H1 (cell line): ENCODE results near the gene ADGRV1. TPM values are rescaled to one million over a fixed set of nuclear protein-coding genes. Genes with fewer than 3 reads are reported as not detected.

Experiments
- CTCF ChIA-PET: fragments of 300-600 bp; sonication (Branson Sonifier 250); formaldehyde crosslinking; loops from one replicate; lab custom pipeline; 2021; ENCODE audit not compliant: partially characterized antibody; lab: Charles Lee
- POLR2A ChIA-PET: fragments of 300-600 bp; sonication (Branson Sonifier 250); formaldehyde crosslinking; loops from one replicate; lab custom pipeline; 2021; ENCODE audit warnings: inconsistent platforms; ENCODE audit not compliant: partially characterized antibody; lab: Charles Lee
- DNase-seq, 2 experiments: peaks; one replicate each; pipeline versions ENCODE4 v3.0.0 to v3.0.0-alpha.2; 2010 to 2022; ENCODE audit warnings: low spot score in 2 of 2, low read depth in 1 of 2, mixed read lengths in 1 of 2
- FAIRE-seq: peaks from 2 replicates; lab custom pipeline; 2011; peaks lifted over from hg19 to GRCh38; lab: Jason Lieb, UNC
- H2AFZ ChIP-seq: 2 replicates; pipeline ENCODE4 v1.8.1; 2012; ENCODE audit warnings: low read length, inconsistent platforms
- H2AK5ac ChIP-seq: 2 replicates; pipeline ENCODE4 v1.6.1; 2013; ENCODE audit warnings: low read depth, low read length
- H2BK120ac ChIP-seq: replicated peaks from 2 replicates; pipeline ENCODE3; 2013; ENCODE audit warnings: low read depth, low read length, inconsistent platforms
- H2BK12ac ChIP-seq: 2 replicates; pipeline ENCODE4 v1.6.1; 2013; ENCODE audit warnings: low read depth, low read length
- H2BK15ac ChIP-seq: 2 replicates; pipeline ENCODE4 v1.6.1; 2013; ENCODE audit warnings: low read length
- H2BK20ac ChIP-seq: 2 replicates; pipeline ENCODE4 v1.6.1; 2013; ENCODE audit warnings: low read length
- H2BK5ac ChIP-seq: 2 replicates; pipeline ENCODE4 v1.6.1; 2013; ENCODE audit warnings: low read depth, low read length
- H3K14ac ChIP-seq: 2 replicates; pipeline ENCODE4 v1.6.1; 2013; ENCODE audit warnings: inconsistent platforms; ENCODE audit not compliant: insufficient read length
- H3K18ac ChIP-seq: 2 replicates; pipeline ENCODE4 v1.6.1; 2013; ENCODE audit warnings: low read length; ENCODE audit errors: extremely low read depth
- H3K23ac ChIP-seq: 2 replicates; pipeline ENCODE4 v1.6.1; 2013; ENCODE audit warnings: inconsistent platforms; ENCODE audit not compliant: insufficient read length
- H3K23me2 ChIP-seq: 2 replicates; pipeline ENCODE4 v1.6.1; 2013; ENCODE audit warnings: low read depth, low read length
- H3K27ac ChIP-seq: 2 replicates; pipeline ENCODE4 v1.6.1; 2011; ENCODE audit warnings: low read depth, low read length, inconsistent platforms
- H3K27me3 ChIP-seq, 4 experiments: replicated peaks in 1 of 4; 1 replicate in 1 of 4; 2 replicates in 3 of 4; pipeline versions ENCODE4 v1.6.1 to v1.8.1; 2011 to 2013; ENCODE audit warnings: low read length in 3 of 4, mild to moderate bottlenecking in 3 of 4, inconsistent platforms in 2 of 4, mixed read lengths in 2 of 4, moderate library complexity in 1 of 4; ENCODE audit not compliant: control insufficient read depth in 3 of 4, insufficient read depth in 3 of 4; ENCODE audit errors: extremely low read depth in 1 of 4
- H3K36me3 ChIP-seq, 4 experiments: 2 replicates each; pipeline versions ENCODE4 v1.6.1 to v1.8.1; 2011 to 2013; ENCODE audit warnings: mild to moderate bottlenecking in 4 of 4, low read length in 3 of 4, moderate library complexity in 2 of 4, control low read depth in 1 of 4, inconsistent platforms in 1 of 4; ENCODE audit not compliant: insufficient read depth in 4 of 4, control insufficient read depth in 2 of 4
- H3K4ac ChIP-seq: replicated peaks from 2 replicates; pipeline ENCODE3; 2013; ENCODE audit warnings: low read length, low read depth, mixed read lengths, inconsistent platforms; ENCODE audit not compliant: insufficient read length
- H3K4me1 ChIP-seq, 4 experiments: replicated peaks in 1 of 4; 1 replicate in 1 of 4; 2 replicates in 3 of 4; pipeline versions ENCODE4 v1.6.1 to v1.8.1; 2011 to 2013; ENCODE audit warnings: low read length in 3 of 4, inconsistent platforms in 2 of 4, mixed read lengths in 1 of 4; ENCODE audit not compliant: insufficient read depth in 4 of 4, control insufficient read depth in 3 of 4
- H3K4me2 ChIP-seq, 2 experiments: 2 replicates each; pipeline versions ENCODE4 v1.6.1 to v1.8.1; 2011 to 2013; ENCODE audit warnings: low read depth in 2 of 2, low read length in 2 of 2, control low read depth in 1 of 2, inconsistent platforms in 1 of 2, mild to moderate bottlenecking in 1 of 2; ENCODE audit not compliant: insufficient read depth in 1 of 2
- H3K4me3 ChIP-seq, 4 experiments: fragments of 200-600, 300-600 bp in 1 of 4; sonication (generic), shearing (Covaris generic), sonication (Bioruptor Twin) in 1 of 4; 2 replicates each; pipeline versions ENCODE4 v1.5.1 to v1.8.1; 2011 to 2016; ENCODE audit warnings: low read length in 4 of 4, low read depth in 3 of 4, control low read depth in 2 of 4, inconsistent platforms in 2 of 4, mild to moderate bottlenecking in 2 of 4, mixed read lengths in 1 of 4, moderate library complexity in 1 of 4; ENCODE audit not compliant: insufficient read depth in 2 of 4; ENCODE audit errors: extremely low read depth in 1 of 4
- H3K56ac ChIP-seq: replicated peaks from 2 replicates; pipeline ENCODE3; 2013; ENCODE audit warnings: low read depth, mild to moderate bottlenecking, mixed read lengths, low read length, inconsistent platforms; ENCODE audit not compliant: insufficient read length
- H3K79me1 ChIP-seq: 2 replicates; pipeline ENCODE4 v1.6.1; 2013; ENCODE audit warnings: low read depth, low read length, control low read depth
- H3K79me2 ChIP-seq, 2 experiments: 2 replicates each; pipeline versions ENCODE4 v1.6.1 to v1.8.1; 2012 to 2013; ENCODE audit warnings: low read length in 2 of 2, mild to moderate bottlenecking in 2 of 2, inconsistent platforms in 1 of 2; ENCODE audit not compliant: insufficient read depth in 2 of 2, control insufficient read depth in 1 of 2
- H3K9ac ChIP-seq, 4 experiments: replicated peaks in 1 of 4; 1 replicate in 1 of 4; 2 replicates in 3 of 4; pipeline versions ENCODE4 v1.6.1 to v1.8.1; 2011 to 2013; ENCODE audit warnings: low read depth in 3 of 4, low read length in 3 of 4, control low read depth in 2 of 4, mild to moderate bottlenecking in 2 of 4, moderate library complexity in 2 of 4, inconsistent platforms in 1 of 4; ENCODE audit errors: extremely low read depth in 1 of 4
- H3K9me3 ChIP-seq, 2 experiments: 2 replicates each; pipeline versions ENCODE4 v1.6.1 to v1.8.1; 2012 to 2013; ENCODE audit warnings: mild to moderate bottlenecking in 2 of 2, moderate library complexity in 2 of 2, control low read depth in 1 of 2, inconsistent platforms in 1 of 2, low read depth in 1 of 2, low read length in 1 of 2, mixed read lengths in 1 of 2; ENCODE audit not compliant: insufficient read depth in 2 of 2
- H4K20me1 ChIP-seq, 2 experiments: replicated peaks in 1 of 2; 2 replicates each; pipeline versions ENCODE3 to v1.8.1; 2011 to 2013; ENCODE audit warnings: inconsistent platforms in 2 of 2, low read length in 2 of 2, mild to moderate bottlenecking in 1 of 2; ENCODE audit not compliant: insufficient read depth in 2 of 2, control insufficient read depth in 1 of 2
- H4K5ac ChIP-seq: 2 replicates; pipeline ENCODE4 v1.6.1; 2013; ENCODE audit warnings: low read length, low read depth, mixed read lengths, inconsistent platforms; ENCODE audit not compliant: insufficient read length
- H4K8ac ChIP-seq: 2 replicates; pipeline ENCODE4 v1.8.0; 2013; ENCODE audit warnings: mild to moderate bottlenecking, moderate library complexity, low read length, inconsistent platforms; ENCODE audit not compliant: insufficient read depth; ENCODE audit errors: extremely low read depth
- H4K91ac ChIP-seq: replicated peaks from 2 replicates; pipeline ENCODE3; 2013; ENCODE audit warnings: low read length, mixed read lengths, inconsistent platforms; ENCODE audit not compliant: insufficient read length
- BCL11A ChIP-seq, 2 experiments: IDR thresholded peaks; one replicate each; pipeline ENCODE4 v1.6.1; 2011; ENCODE audit warnings: low read depth in 2 of 2, low read length in 2 of 2, mild to moderate bottlenecking in 2 of 2
- BRCA1 ChIP-seq: IDR thresholded peaks from 2 replicates; pipeline ENCODE4 v1.6.1; 2012; ENCODE audit warnings: low read depth, low read length, improper control_type of control experiment
- CBX8 ChIP-seq: fragments of 300-800, 300-1000 bp; sonication (generic); IDR thresholded peaks from 2 replicates; pipeline ENCODE4 v1.7.1; 2016; ENCODE audit warnings: low read depth, low read length, borderline replicate concordance
- EP300 ChIP-seq, 2 experiments: IDR thresholded peaks; 1 replicate in 1 of 2; 2 replicates in 1 of 2; pipeline ENCODE4 v1.6.1; 2011 to 2012; ENCODE audit warnings: low read depth in 2 of 2, low read length in 2 of 2, mild to moderate bottlenecking in 2 of 2, borderline replicate concordance in 1 of 2, inconsistent platforms in 1 of 2, moderate library complexity in 1 of 2
- GTF2F1 ChIP-seq: IDR thresholded peaks from 2 replicates; pipeline ENCODE4 v1.6.1; 2012; ENCODE audit warnings: low read depth, low read length, improper control_type of control experiment, borderline replicate concordance
- RXRA ChIP-seq: IDR thresholded peaks from 2 replicates; pipeline ENCODE4 v1.6.1; 2011; ENCODE audit warnings: low read depth, mild to moderate bottlenecking, low read length, moderate library complexity; ENCODE audit not compliant: insufficient read depth
- SAP30 ChIP-seq: fragments of 300-600 bp; sonication (generic); IDR thresholded peaks from 2 replicates; pipeline ENCODE4 v1.7.1; 2012; ENCODE audit warnings: low read length, moderate library complexity, mild to moderate bottlenecking, inconsistent platforms; ENCODE audit not compliant: insufficient read depth, insufficient replicate concordance
- SIX5 ChIP-seq: IDR thresholded peaks from 2 replicates; pipeline ENCODE4 v1.6.1; 2011; ENCODE audit warnings: mild to moderate bottlenecking, low read depth, low read length
- SP1 ChIP-seq: IDR thresholded peaks from 2 replicates; pipeline ENCODE4 v1.6.1; 2011; ENCODE audit warnings: low read depth, low read length
- SRF ChIP-seq: IDR thresholded peaks from 2 replicates; pipeline ENCODE4 v1.6.1; 2011; ENCODE audit warnings: mild to moderate bottlenecking, low read depth, low read length, moderate library complexity
- SUZ12 ChIP-seq: fragments of 200-600 bp; sonication (generic); IDR thresholded peaks from 2 replicates; pipeline ENCODE4 v1.6.1; 2012; ENCODE audit warnings: mild to moderate bottlenecking, inconsistent platforms, low read length, moderate library complexity, mixed read lengths
- TAF7 ChIP-seq: optimal IDR thresholded peaks from 2 replicates; pipeline ENCODE3; 2011; ENCODE audit warnings: low read depth, mild to moderate bottlenecking, inconsistent platforms, low read length, moderate library complexity, borderline replicate concordance
- YY1 ChIP-seq: IDR thresholded peaks from 2 replicates; pipeline ENCODE4 v1.6.1; 2011; ENCODE audit warnings: low read depth, mild to moderate bottlenecking, low read length
- WGBS, 2 experiments: shearing (Covaris generic) in 1 of 2; methylation state at CpG; one replicate each; pipeline versions ENCODE4 v1.1.6 to v1.1.7; 2013 to 2015; ENCODE audit warnings: low lambda C conversion rate in 2 of 2, mixed read lengths in 2 of 2, inconsistent platforms in 1 of 2, low coverage in 1 of 2, missing lambda C conversion rate in 1 of 2; ENCODE audit not compliant: insufficient replicate concordance in 2 of 2, insufficient coverage in 1 of 2, insufficient read length in 1 of 2; ENCODE audit errors: extremely low coverage in 1 of 2, missing lambda C conversion rate in 1 of 2; 5-methylcytosine and 5-hydroxymethylcytosine counted together
- polyA plus RNA-seq, 7 experiments: library from polyadenylated mRNA; depleted of rRNA in 3 of 7; stranded (reverse) in 5 of 7; unstranded in 2 of 7; fragments of >200 nt in 5 of 7; fragments of 200-250 nt in 2 of 7; gene quantifications; 1 replicate in 5 of 7; 2 replicates in 1 of 7; 4 replicates in 1 of 7; pipeline versions ENCODE4 v1.2.1 to v1.2.3, GENCODE V29; 2011 to 2013; ENCODE audit warnings: missing spikeins in 2 of 7, mixed read lengths in 2 of 7
- total RNA-seq: library from RNA; stranded (reverse); fragmentation: NEBNext Ultra II Directional; extraction: Animal tissue kit (Norgen Biotek cat#: 25700); gene quantifications from 2 replicates; pipeline ENCODE4 v1.2.1, GENCODE V29; 2021

ADGRV1 gene
- total and polyA plus RNA-seq, 2 of the 8 experiments (the other 6 are each of a cell fraction or from before 2014, with no cell fraction given) = 53.1 to 62.2 TPM

- no peak overlapping the region for H2AFZ ChIP-seq
- no peak overlapping the region for H2BK20ac ChIP-seq
- peaks cover 0 to 12% (median 2%) of the 10 kb centered on the region in 4 experiments; a peak in 4 of 7 replicates for H3K4me1 ChIP-seq
- H3K18ac ChIP-seq = no peak overlapping the region
- H2BK15ac ChIP-seq = no peak overlapping the region
- DNase-seq = no peak
- H4K5ac ChIP-seq = no peak overlapping the region
- no peak overlapping the region for H3K56ac ChIP-seq
- no peak overlapping the region for H3K4me3 ChIP-seq
- FAIRE-seq = no peak
- H2BK5ac ChIP-seq = no peak overlapping the region
- no peak overlapping the region for H3K23ac ChIP-seq
- no peaks in the 10 kb centered on the region for H3K79me2 ChIP-seq
- CTCF ChIA-PET = interaction anchor here (0.5 to 4.0 kb wide), 9 partner anchors 22 to 316 kb away, joined by 3 to 17 read pairs (median 4); no protein-coding TSS in a partner anchor
- POLR2A ChIA-PET = no interaction called here
- no peak overlapping the region for H3K4ac ChIP-seq
- H4K91ac ChIP-seq = no peak overlapping the region
- no peaks in the 10 kb centered on the region for H4K20me1 ChIP-seq
- no peak overlapping the region for H4K8ac ChIP-seq
- no peaks in the 10 kb centered on the region for H3K79me1 ChIP-seq
- no peaks in the 10 kb centered on the region for H3K23me2 ChIP-seq
- no peak overlapping the region for H3K14ac ChIP-seq
- no peak overlapping the region for H3K4me2 ChIP-seq
- H2BK120ac ChIP-seq = no peak overlapping the region
- no peak overlapping the region for H2AK5ac ChIP-seq
- WGBS, 2 experiments = 93% methylated on average over 6 of the region's 6 CpGs; no CpG with 5 or more reads in 1 of the 2 experiments
- no peaks in the 10 kb centered on the region for H3K27me3 ChIP-seq
- H3K9me3 ChIP-seq = no peaks in the 10 kb centered on the region
- no peak overlapping the region for H3K9ac ChIP-seq
- H3K36me3 ChIP-seq = peaks cover 0 to 23% (median 11%) of the 10 kb centered on the region in 4 experiments; a peak in 5 of 8 replicates
- no peak overlapping the region for H2BK12ac ChIP-seq
- H3K27ac ChIP-seq = no peak overlapping the region
- TF ChIP-seq TAF7 (no peak), SAP30 (no peak), BRCA1 (no peak), RXRA (no peak), BCL11A (IDR thresholded peaks at IDR 0.05; ENCODE audit: low read depth in 2 of 2, low read length in 2 of 2) (no peak), SRF (no peak), GTF2F1 (no peak), SP1 (no peak), CBX8 (no peak), SUZ12 (no peak), SIX5 (no peak), YY1 (no peak), EP300 (IDR thresholded peaks at IDR 0.05; ENCODE audit: borderline replicate concordance in 1 of 2, low read depth in 2 of 2, low read length in 2 of 2) (no peak)
Measured at GRCh38 chr5:91103353-91104061, 544.9 kb downstream of the ADGRV1 start.
